SK-N-SH (cell line): ENCODE results near the gene TMTC4. TPM values are rescaled to one million over a fixed set of nuclear protein-coding genes. Genes with fewer than 3 reads are reported as not detected.

Experiments used
- CTCF ChIA-PET: fragments of 300-600, 350-600 bp; formaldehyde crosslinking; extraction: SDS; loops from one replicate; lab custom pipeline; 2021; lab: Yijun Ruan, JAX
- POLR2A ChIA-PET: fragments of 350-600 bp; sonication (Branson Sonifier 250); formaldehyde crosslinking; extraction: SDS; loops from one replicate; lab custom pipeline; 2020; ENCODE audit warnings: antibody characterized with exemption, inconsistent platforms; lab: Yijun Ruan, JAX
- DNase-seq: peaks from one replicate; pipeline ENCODE4 v3.0.0; 2012
- H2AFZ ChIP-seq: fragments of 200-600 bp; sonication (generic); 2 replicates; pipeline ENCODE4 v1.8.1; 2016; ENCODE audit warnings: antibody characterized with exemption, mild to moderate bottlenecking, low read depth
- H3F3A ChIP-seq: fragments of 200-600 bp; sonication (generic); replicated peaks from 2 replicates; pipeline ENCODE3; 2016; ENCODE audit warnings: antibody characterized with exemption, mild to moderate bottlenecking; ENCODE audit not compliant: insufficient read depth
- H3K27ac ChIP-seq, 2 experiments: fragments of 200-500 bp in 1 of 2; fragments of 200-600 bp in 1 of 2; sonication (Bioruptor generic) in 1 of 2; sonication (generic), shearing (Covaris generic) in 1 of 2; 2 replicates each; pipeline versions ENCODE4 v1.5.1 to v1.6.1; 2014 to 2016; ENCODE audit warnings: low read depth in 2 of 2, inconsistent platforms in 1 of 2, low read length in 1 of 2, mild to moderate bottlenecking in 1 of 2, mixed read lengths in 1 of 2
- H3K27me3 ChIP-seq: fragments of 200-600 bp; sonication (generic), shearing (Covaris generic); 2 replicates; pipeline ENCODE4 v1.6.1; 2016; ENCODE audit warnings: mixed run types; ENCODE audit not compliant: insufficient read depth
- H3K36me3 ChIP-seq, 2 experiments: fragments of 200-500 bp in 1 of 2; fragments of 200-600 bp in 1 of 2; sonication (Bioruptor generic) in 1 of 2; sonication (generic) in 1 of 2; replicated peaks in 1 of 2; 2 replicates each; pipeline versions ENCODE3 to v1.5.1; 2014 to 2016; ENCODE audit warnings: low read length in 1 of 2, mild to moderate bottlenecking in 1 of 2; ENCODE audit not compliant: insufficient read depth in 2 of 2, control insufficient read depth in 1 of 2
- H3K4me1 ChIP-seq, 2 experiments: fragments of 200-500 bp in 1 of 2; fragments of 200-600 bp in 1 of 2; sonication (Bioruptor generic) in 1 of 2; sonication (generic), shearing (Covaris generic) in 1 of 2; 2 replicates each; pipeline versions ENCODE4 v1.5.1 to v1.6.1; 2014 to 2016; ENCODE audit warnings: low read depth in 1 of 2, low read length in 1 of 2, mixed run types in 1 of 2; ENCODE audit not compliant: insufficient read depth in 2 of 2, control insufficient read depth in 1 of 2
- H3K4me2 ChIP-seq: fragments of 200-600 bp; sonication (generic), shearing (Covaris generic); 2 replicates; pipeline ENCODE4 v1.6.1; 2017; ENCODE audit warnings: mixed run types
- H3K4me3 ChIP-seq, 2 experiments: fragments of 200-500 bp in 1 of 2; fragments of 200-600 bp in 1 of 2; sonication (Bioruptor generic) in 1 of 2; sonication (generic), shearing (Covaris generic) in 1 of 2; 2 replicates each; pipeline versions ENCODE4 v1.5.1 to v1.8.1; 2014 to 2016; ENCODE audit warnings: low read depth in 2 of 2, inconsistent platforms in 1 of 2, low read length in 1 of 2, mild to moderate bottlenecking in 1 of 2, mixed read lengths in 1 of 2, moderate library complexity in 1 of 2
- H3K79me2 ChIP-seq: fragments of 200-600 bp; sonication (generic); 2 replicates; pipeline ENCODE4 v1.8.1; 2017; ENCODE audit warnings: mild to moderate bottlenecking; ENCODE audit not compliant: insufficient read depth
- H3K9ac ChIP-seq: fragments of 200-600 bp; sonication (generic); 2 replicates; pipeline ENCODE4 v1.6.1; 2017; ENCODE audit warnings: mixed run types
- H3K9me2 ChIP-seq: fragments of 200-600 bp; sonication (generic); 2 replicates; pipeline ENCODE4 v1.6.1; 2017; ENCODE audit warnings: mixed run types
- H3K9me3 ChIP-seq: fragments of 200-600 bp; sonication (generic); 2 replicates; pipeline ENCODE4 v1.6.1; 2017; ENCODE audit warnings: mixed run types, mild to moderate bottlenecking, moderate library complexity
- H4K20me1 ChIP-seq: fragments of 200-600 bp; sonication (generic); 2 replicates; pipeline ENCODE4 v1.6.1; 2017; ENCODE audit warnings: mild to moderate bottlenecking, mixed run types; ENCODE audit not compliant: insufficient read depth
- CHD2 ChIP-seq: fragments of 150-350 bp; IDR thresholded peaks from 2 replicates; pipeline ENCODE4 v1.6.1; 2018; ENCODE audit warnings: low read length; ENCODE audit not compliant: partially characterized antibody
- CTCF ChIP-seq: fragments of 200-600 bp; sonication (generic); IDR thresholded peaks from 2 replicates; pipeline ENCODE4 v1.6.1; 2017; ENCODE audit warnings: antibody characterized with exemption, mild to moderate bottlenecking, moderate library complexity
- ELF1 ChIP-seq: IDR thresholded peaks from 2 replicates; pipeline ENCODE4 v1.4.0; 2012
- EP300 ChIP-seq, 2 experiments: IDR thresholded peaks; 2 replicates each; pipeline versions ENCODE4 v1.4.0 to v1.6.1; 2012; ENCODE audit warnings: borderline replicate concordance in 1 of 2, low read depth in 1 of 2, low read length in 1 of 2
- FOSL2 ChIP-seq: IDR thresholded peaks from 2 replicates; pipeline ENCODE4 v1.4.0; 2012; ENCODE audit warnings: low read depth, mild to moderate bottlenecking, moderate library complexity, borderline replicate concordance
- FOXJ3 ChIP-seq: sonication (generic); formaldehyde crosslinking; IDR thresholded peaks from 2 replicates; pipeline ENCODE4 v1.5.1; 2020; ENCODE audit warnings: mild to moderate bottlenecking, missing genetic modification reagents
- GABPA ChIP-seq: IDR thresholded peaks from 2 replicates; pipeline ENCODE4 v1.4.0; 2012; ENCODE audit warnings: low read depth, mild to moderate bottlenecking
- GATA2 ChIP-seq: sonication (generic); formaldehyde crosslinking; IDR thresholded peaks from 2 replicates; pipeline ENCODE4 v1.5.0; 2020; ENCODE audit warnings: mild to moderate bottlenecking, missing genetic modification reagents
- IRF3 ChIP-seq: fragments of 150-350 bp; IDR thresholded peaks from 2 replicates; pipeline ENCODE4 v1.6.1; 2016; ENCODE audit warnings: mild to moderate bottlenecking, low read depth, low read length
- JUND ChIP-seq: IDR thresholded peaks from 2 replicates; pipeline ENCODE4 v1.4.0; 2012
- MEF2A ChIP-seq: IDR thresholded peaks from 2 replicates; pipeline ENCODE4 v1.4.0; 2012; ENCODE audit warnings: low read depth, borderline replicate concordance
- MXI1 ChIP-seq: IDR thresholded peaks from 2 replicates; pipeline ENCODE4 v1.6.1; 2012; ENCODE audit warnings: mild to moderate bottlenecking, low read depth, low read length, improper control_type of control experiment
- NFIC ChIP-seq: IDR thresholded peaks from 2 replicates; pipeline ENCODE4 v1.4.0; 2012; ENCODE audit warnings: borderline replicate concordance
- RCOR1 ChIP-seq: fragments of 150-350 bp; IDR thresholded peaks from 2 replicates; pipeline ENCODE4 v1.6.1; 2017; ENCODE audit warnings: antibody characterized with exemption, low read length
- RFX5 ChIP-seq: IDR thresholded peaks from 2 replicates; pipeline ENCODE4 v1.6.1; 2012; ENCODE audit warnings: mild to moderate bottlenecking, improper control_type of control experiment, low read length
- SIN3A ChIP-seq: IDR thresholded peaks from 2 replicates; pipeline ENCODE4 v1.6.1; 2012; ENCODE audit warnings: low read depth, mild to moderate bottlenecking, low read length, moderate library complexity, borderline replicate concordance
- USF1 ChIP-seq: IDR thresholded peaks from 2 replicates; pipeline ENCODE4 v1.4.0; 2012; ENCODE audit warnings: low read depth, borderline replicate concordance
- USF2 ChIP-seq: fragments of 150-350 bp; IDR thresholded peaks from 2 replicates; pipeline ENCODE4 v1.6.1; 2017; ENCODE audit warnings: antibody characterized with exemption, low read length, low read depth, borderline replicate concordance
- ZBTB33 ChIP-seq: IDR thresholded peaks from 2 replicates; pipeline ENCODE4 v1.4.0; 2012; ENCODE audit warnings: low read depth, borderline replicate concordance
- WGBS: methylation state at CpG from one replicate; pipeline ENCODE4 v1.1.6; 2017; ENCODE audit warnings: low lambda C conversion rate; 5-methylcytosine and 5-hydroxymethylcytosine counted together
- polyA plus RNA-seq, 3 experiments: library from polyadenylated mRNA; depleted of rRNA; stranded (reverse); fragments of >200 nt; gene quantifications; 2 replicates each; pipeline ENCODE4 v1.2.3, GENCODE V29; 2012

TMTC4 gene
- polyA plus RNA-seq, 1 of the 3 experiments (the other 2 are of a cell fraction), result 22.3 TPM

- CTCF ChIA-PET, result interaction anchor here (0.9 to 2.0 kb wide), 4 partner anchors 8 to 53 kb away, joined by 3 to 6 read pairs (median 4); no protein-coding TSS in a partner anchor
- Histone ChIP-seq H3K79me2 (no peaks in the 10 kb centered on the region), H3K36me3 (peaks cover 23 to 27% of the 10 kb centered on the region in 2 experiments), H3K4me3 (no peak overlapping the region), H4K20me1 (no peaks in the 10 kb centered on the region), H3K27ac (no peak overlapping the region), H3K27me3 (no peaks in the 10 kb centered on the region), H3F3A (no peaks in the 10 kb centered on the region), H3K9me2 (no peaks in the 10 kb centered on the region), H3K4me2 (no peak overlapping the region), H3K9me3 (no peaks in the 10 kb centered on the region), H3K9ac (no peak overlapping the region), H2AFZ (no peak overlapping the region), H3K4me1 (no peaks in the 10 kb centered on the region)
- WGBS, result 96% methylated on average over 9 of the region's 9 CpGs
- POLR2A ChIA-PET, result no interaction called here
- no peak for DNase-seq
- TF ChIP-seq FOSL2 (no peak), ELF1 (no peak), GABPA (no peak), CTCF (no peak), CHD2 (no peak), MXI1 (no peak), GATA2 (no peak), IRF3 (no peak), USF1 (no peak), RCOR1 (no peak)
- TF ChIP-seq, all 33 proteins: peak for 0
Observed at GRCh38 chr13:100625447-100625846, 49.1 kb downstream of the TMTC4 start.

GRCh38 chr13:100620792-100621191 is 53.8 kb downstream of the TMTC4 start:
- WGBS, result 97% methylated on average over 4 of the region's 4 CpGs
- POLR2A ChIA-PET, result no interaction called here
- TF ChIP-seq FOSL2 (no peak), FOXJ3 (CRISPR knock-in tag) (no peak), USF1 (no peak), USF2 (no peak), IRF3 (no peak), NFIC (no peak), RFX5 (no peak), MEF2A (no peak), EP300 (IDR thresholded peaks at IDR 0.05; ENCODE audit: borderline replicate concordance in 1 of 2, low read depth in 1 of 2, low read length in 1 of 2) (no peak), ZBTB33 (no peak), JUND (no peak), SIN3A (no peak)

More at GRCh38 chr13:100620792-100621191, 53.8 kb downstream of the TMTC4 start:
- Histone ChIP-seq H3K36me3 (peaks cover 11 to 24% of the 10 kb centered on the region in 2 experiments), H3K27ac (no peak overlapping the region), H3K27me3 (no peaks in the 10 kb centered on the region), H3F3A (no peaks in the 10 kb centered on the region), H3K79me2 (no peaks in the 10 kb centered on the region), H3K9me2 (no peaks in the 10 kb centered on the region), H4K20me1 (no peaks in the 10 kb centered on the region), H3K4me2 (no peak overlapping the region), H3K4me3 (no peak overlapping the region), H3K9me3 (no peaks in the 10 kb centered on the region), H3K9ac (no peak overlapping the region), H3K4me1 (no peaks in the 10 kb centered on the region), H2AFZ (no peak overlapping the region)
- no peak for DNase-seq
- CTCF ChIA-PET, result no interaction called here
